HG02970 (cell line): ENCODE data around the gene EPAS1.

Experiments used
- ATAC-seq: cut with Tn5 transposase; IDR thresholded peaks from one replicate; pipeline ENCODE4 v1.9.1; 2021; ENCODE audit warnings: mild to moderate bottlenecking, moderate library complexity, moderate number of reproducible peaks; ENCODE audit not compliant: unreplicated experiment, low FRiP score

EPAS1 gene

DNA sequence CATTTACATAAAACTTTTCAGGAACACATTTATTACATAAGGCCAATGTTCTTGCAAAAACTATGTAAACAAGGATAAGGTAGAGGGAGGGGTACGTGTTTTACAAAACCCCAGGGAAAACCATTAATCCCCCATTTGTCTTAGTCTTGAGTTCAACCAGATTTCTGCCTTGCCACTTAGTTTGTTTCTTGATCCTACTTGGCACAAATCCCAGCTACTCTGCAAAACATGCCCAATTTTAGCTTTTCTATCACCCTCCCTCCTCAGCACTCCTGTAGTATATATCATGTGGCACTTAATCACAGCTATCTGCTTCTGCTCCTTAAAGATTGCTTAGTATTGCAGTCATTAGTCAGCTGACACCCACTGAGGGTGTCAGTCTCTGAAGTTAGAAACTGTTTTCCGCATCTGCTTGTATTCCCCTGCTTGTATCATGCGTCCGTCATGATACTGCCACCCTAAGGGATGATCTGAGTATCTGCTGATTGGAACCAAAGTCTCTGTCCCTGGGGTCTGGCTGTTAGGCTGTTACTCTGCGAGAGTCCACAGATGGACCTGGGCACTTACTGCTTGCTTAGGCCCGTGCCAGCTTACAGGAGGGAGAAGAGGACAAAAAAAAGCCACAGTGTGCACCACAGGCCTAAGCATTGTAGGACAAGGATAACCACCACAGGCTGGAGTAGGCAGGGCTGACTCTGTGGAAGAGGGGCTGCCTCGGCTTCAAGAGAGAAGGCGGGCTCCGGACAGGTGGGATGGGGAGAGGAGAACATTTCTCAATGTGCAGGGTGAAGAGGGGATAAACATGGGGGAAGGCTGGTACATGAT, 82.2 kb downstream of the EPAS1 start:
- no peak for ATAC-seq

- no peak for ATAC-seq
These were observed 83.1 kb downstream of the EPAS1 start for GRCh38 chr2:46380038-46380940.

GRCh38 chr2:46381263-46381849, 84.1 kb downstream of the EPAS1 start:
- ATAC-seq, result no peak

DNA sequence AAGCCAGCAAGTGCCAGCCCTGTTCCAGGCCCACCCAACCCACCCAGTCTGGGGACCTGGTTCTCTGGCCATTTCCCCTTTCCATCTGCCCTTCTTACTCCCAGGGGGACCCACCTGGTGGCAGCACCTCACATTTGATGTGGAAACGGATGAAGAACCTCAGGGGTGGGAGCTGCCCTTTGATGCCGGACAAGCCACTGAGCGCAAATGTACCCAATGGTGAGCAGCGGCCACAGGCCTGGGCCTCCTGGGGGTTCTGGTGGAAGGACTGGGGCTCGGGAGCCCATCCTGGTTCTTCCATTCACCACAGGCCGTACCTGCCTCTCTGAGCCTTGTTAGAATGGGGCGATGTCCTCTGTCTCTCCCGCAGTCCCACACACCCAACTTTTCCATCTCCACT, 84.7 kb downstream of the EPAS1 start:
- no peak for ATAC-seq

GRCh38 chr2:46382331-46383112, 85.3 kb downstream of the EPAS1 start:
- no peak for ATAC-seq

GRCh38 chr2:46383113-46383395, 85.8 kb downstream of the EPAS1 start:
- no peak for ATAC-seq

DNA sequence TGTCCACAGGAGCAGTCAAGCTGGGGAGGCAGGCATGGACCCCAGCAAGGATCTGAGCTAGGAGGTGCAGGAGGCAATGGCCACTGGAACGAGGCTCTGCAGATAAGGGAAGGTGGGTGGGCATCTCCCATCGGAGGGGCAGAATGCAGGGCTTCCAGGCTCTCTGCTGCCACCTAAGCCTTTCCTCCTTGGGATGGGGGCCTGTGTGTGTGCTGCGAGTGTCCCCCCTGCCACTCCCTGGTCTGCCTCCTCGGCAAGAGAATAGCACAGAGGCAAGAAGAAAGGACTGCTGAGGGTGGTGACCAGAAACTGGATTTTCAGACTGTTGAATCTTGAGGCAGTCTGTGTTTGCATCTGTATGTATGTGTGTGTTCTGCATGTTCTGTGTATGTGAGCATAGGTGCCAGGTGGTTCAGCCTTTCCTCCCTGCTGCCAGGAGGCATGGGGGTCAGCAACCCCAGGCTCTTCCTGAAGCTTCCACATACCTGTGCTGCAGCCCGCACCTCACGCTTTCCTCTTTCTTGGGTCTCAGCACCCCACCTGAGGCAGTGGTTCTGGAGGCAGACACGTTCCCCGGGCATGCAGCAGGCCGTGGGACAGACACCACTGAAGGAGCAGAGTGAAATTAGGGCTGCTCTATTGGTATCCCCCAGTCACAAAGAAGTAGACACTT, 86.7 kb downstream of the EPAS1 start:
- no peak for ATAC-seq

- no peak for ATAC-seq
These were observed 87.2 kb downstream of the EPAS1 start for GRCh38 chr2:46384457-46384815.

- no peak for ATAC-seq
These were observed 88.8 kb downstream of the EPAS1 start for GRCh38 chr2:46385786-46386577.

DNA sequence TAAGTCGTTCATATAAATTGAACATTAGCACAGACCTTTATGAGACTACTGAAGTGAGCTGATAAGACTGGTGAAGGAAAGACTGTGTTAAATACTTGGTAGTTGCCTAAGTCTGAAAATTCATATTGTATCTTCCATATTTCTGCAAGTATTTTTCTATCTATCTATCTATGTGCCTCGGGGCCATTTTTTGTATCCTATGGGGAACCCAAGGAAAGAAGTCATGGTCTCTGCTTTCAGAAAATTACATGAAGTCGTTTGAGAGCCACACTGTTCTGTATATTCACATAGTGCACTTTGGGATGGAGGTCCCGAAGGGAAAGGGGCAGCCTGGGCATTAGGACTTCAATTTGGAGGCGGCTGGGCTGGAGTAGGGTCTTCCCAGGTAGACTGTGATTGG, 89.6 kb downstream of the EPAS1 start:
- ATAC-seq, result no peak

DNA sequence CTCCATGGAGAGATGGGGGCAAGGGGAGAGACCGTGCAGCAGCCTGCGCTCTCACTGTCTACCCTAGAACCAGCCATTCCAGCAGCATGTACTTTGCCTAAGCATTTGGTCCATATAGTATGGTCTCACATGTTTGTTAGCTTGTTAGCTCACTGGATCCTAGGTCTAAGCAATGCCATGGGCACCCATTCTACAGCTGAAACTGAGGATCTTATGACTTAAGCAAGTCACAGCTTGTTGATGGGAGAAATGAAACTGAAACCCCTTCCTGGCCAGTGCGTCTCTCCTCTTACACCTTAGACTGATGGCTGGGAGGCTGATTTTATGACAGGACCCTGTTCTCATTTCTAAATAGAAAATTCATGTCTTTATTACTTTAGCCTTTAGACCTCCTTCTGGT, 90.1 kb downstream of the EPAS1 start:
- no peak for ATAC-seq

GRCh38 chr2:46387886-46388515, 90.8 kb downstream of the EPAS1 start:
- no peak for ATAC-seq

GRCh38 chr2:46388881-46389280, 91.7 kb downstream of the EPAS1 start:
- no peak for ATAC-seq

DNA sequence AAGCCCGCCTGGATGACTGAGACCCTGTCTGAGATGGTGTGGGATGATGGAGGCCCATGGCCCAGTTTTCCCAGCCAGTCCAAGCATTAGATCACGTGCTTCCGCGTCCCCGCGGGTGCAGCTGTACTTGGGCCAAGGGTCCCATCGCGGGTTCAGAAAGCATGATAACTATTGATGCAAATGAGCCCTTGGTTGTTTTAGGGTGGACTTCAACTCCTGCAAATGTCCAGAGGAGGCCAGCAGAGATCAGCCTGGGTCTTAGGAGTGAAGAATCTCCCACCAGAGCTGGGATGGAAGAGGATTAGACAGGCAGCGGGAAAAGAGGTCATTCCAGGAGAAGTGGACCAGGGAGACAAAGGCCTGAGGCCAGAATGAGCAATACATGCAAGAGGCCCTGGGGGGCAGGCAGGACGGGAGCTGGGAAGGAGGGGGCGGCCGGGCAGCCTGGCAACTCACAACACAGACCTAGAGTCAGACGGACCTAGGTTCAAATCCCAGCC, 92.3 kb downstream of the EPAS1 start:
- no peak for ATAC-seq

DNA sequence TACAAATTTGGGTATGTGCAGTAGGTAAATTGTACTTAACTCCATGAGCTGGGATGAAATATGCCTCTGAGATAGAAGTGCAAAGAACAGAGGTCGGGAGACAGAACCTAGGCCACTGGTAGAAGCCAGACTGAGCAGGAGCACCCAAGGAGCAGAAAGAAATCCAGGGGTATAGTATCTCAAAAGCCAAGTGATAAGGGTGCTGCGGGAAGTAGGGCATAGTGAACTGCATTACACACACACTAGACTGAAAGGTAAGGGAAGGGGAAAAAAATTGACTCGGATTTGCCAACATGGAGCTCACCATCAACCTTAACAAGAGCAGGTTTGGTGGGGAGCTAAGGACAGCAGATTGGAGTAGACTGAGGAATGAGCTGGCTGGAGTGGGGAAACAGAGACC, 92.8 kb downstream of the EPAS1 start:
- ATAC-seq, result no peak

DNA sequence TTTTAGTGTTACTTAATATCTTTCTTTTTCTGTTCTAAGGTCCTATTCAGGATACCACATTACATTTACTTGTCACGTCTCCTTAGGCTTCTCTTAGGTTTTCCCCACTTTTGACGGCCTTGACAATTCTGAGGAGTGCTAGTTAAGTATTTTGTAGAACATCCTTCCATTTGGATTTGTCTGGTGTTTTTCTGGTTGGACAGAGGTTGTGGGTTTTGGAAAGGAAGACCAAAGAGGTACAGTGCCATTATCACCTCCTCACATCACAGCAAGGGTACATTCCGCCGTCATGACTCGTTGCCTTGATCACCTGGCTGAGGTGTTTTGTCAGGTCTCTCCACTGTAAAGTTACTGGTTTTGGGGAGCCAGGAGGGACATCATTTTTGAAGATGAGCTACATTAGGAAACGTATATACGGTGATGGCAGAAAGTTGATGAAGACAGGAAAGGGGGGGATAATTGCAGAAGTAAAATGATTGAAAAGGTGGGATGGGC, 93.7 kb downstream of the EPAS1 start:
- no peak for ATAC-seq

DNA sequence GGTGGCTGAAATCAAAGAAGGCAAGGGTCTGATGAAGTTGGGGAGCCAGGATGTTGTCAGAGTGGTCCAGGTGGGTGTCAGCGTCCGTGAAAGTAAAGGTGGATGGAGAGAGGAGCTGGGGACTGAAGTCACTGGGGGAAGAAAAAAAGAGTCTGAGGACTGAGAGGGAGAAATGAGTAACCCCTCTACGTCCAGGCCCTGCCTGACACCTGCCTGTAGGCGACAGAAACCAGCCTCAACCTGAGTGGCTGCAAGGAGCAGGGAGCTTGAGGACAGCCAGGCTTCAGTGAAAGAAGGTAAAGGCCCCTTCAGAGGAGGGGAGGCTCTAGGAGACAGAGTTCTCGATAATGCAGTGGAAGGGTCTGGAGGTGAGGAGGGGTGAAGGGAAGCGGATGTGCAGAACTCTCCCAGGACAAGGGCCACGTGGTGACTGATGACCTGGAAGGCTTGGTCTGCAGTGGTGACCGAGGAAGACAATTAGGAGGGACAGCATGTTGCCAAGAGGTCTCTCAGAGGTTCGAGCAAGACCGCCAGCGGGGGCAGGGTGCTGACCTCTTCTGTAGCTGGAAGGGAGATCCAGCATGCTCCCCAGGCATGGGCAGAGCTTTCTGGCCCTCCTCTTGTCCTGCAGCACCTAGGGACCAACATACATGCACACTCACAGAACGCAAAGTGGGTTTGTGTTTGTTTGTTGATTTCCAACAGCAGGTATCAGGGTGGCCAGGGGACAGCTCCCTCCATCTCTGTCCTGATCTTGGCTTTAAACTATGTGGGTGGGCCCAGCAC, 95.5 kb downstream of the EPAS1 start:
- ATAC-seq, result no peak

DNA sequence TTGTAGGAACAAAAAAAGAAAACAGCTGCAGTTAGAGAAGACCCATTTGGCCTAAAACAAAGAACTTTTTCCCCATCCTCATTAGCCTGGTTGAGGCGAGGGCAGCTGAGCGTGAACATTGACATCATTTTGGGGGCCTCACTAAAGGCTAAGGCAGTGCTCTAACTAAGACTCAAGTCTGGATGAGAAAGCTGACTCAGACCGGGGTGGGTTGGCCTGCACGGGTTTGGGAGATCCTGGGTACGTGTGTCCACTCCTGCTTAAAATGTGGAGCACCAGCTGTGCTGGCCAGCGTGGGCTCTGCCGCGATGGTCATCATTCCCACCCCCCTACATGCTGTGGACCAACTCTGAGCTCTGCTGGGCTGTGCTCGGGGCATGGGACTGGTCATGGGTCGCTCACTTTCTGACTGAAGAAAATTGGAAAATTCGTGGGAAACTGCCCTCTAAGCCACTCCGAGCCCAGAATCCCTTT, 96.2 kb downstream of the EPAS1 start:
- no peak for ATAC-seq
